ENCODE data around the gene ESAM.
A peak's percentile ranks its signal among the peaks of the same experiment; 100 is the strongest.

Gene ESAM

GRCh38 chr11:124717786-124718651 is 44.1 kb downstream of the ESAM start (continued):
- no peak for TF ChIP-seq ZNF175 (tag by site-specific recombination; IDR thresholded peaks at IDR 0.05)
- TF ChIP-seq ZNF174 (tag by site-specific recombination; IDR thresholded peaks at IDR 0.05): no peak
- TF ChIP-seq ZNF76 (tag by site-specific recombination; IDR thresholded peaks at IDR 0.05; ENCODE audit: borderline replicate concordance, low read depth): peak; percentile 35; the same call in 1 of the 2 replicates
- no peak for TF ChIP-seq ZNF292 (tag by site-specific recombination; IDR thresholded peaks at IDR 0.05; ENCODE audit: borderline replicate concordance, low read depth)
- no peak for TF ChIP-seq ZNF133 (tag by site-specific recombination; IDR thresholded peaks at IDR 0.05)
- no peak for TF ChIP-seq ZNF530 (tag by site-specific recombination; IDR thresholded peaks at IDR 0.05; ENCODE audit: low read depth)
- peak; percentile 89 for TF ChIP-seq KLF17 (tag by site-specific recombination; IDR thresholded peaks at IDR 0.05)
- no peak for TF ChIP-seq ZNF555 (tag by site-specific recombination; conservative IDR thresholded peaks at IDR 0.05)
- TF ChIP-seq ZNF169 (tag by site-specific recombination; IDR thresholded peaks at IDR 0.05): no peak
- peak; percentile 91 for TF ChIP-seq GLIS1 (tag by site-specific recombination; IDR thresholded peaks at IDR 0.05)
- TF ChIP-seq ZNF391 (tag by site-specific recombination; IDR thresholded peaks at IDR 0.05; ENCODE audit: borderline replicate concordance, low read depth): no peak
- no peak for TF ChIP-seq ATF2 (tag by site-specific recombination; IDR thresholded peaks at IDR 0.05; ENCODE audit: low read depth)
- peak; percentile 38; the same call in 1 of the 2 replicates for TF ChIP-seq ZBTB20 (tag by site-specific recombination; IDR thresholded peaks at IDR 0.05)
- no peak for TF ChIP-seq BCL6B (tag by site-specific recombination; IDR thresholded peaks at IDR 0.05)
- no peak for TF ChIP-seq HOXA7 (CRISPR knock-in tag; IDR thresholded peaks at IDR 0.05; ENCODE audit: borderline replicate concordance)
- no peak for TF ChIP-seq INSM2 (tag by site-specific recombination; IDR thresholded peaks at IDR 0.05)
- TF ChIP-seq ZSCAN23 (tag by site-specific recombination; IDR thresholded peaks at IDR 0.05): no peak
- TF ChIP-seq ZNF24 (tag by site-specific recombination; IDR thresholded peaks at IDR 0.05): no peak
- peak; percentile 30; the same call in 1 of the 2 replicates for TF ChIP-seq KLF1 (tag by site-specific recombination; IDR thresholded peaks at IDR 0.05)
- no peak for TF ChIP-seq MEIS1 (CRISPR knock-in tag; IDR thresholded peaks at IDR 0.05; ENCODE audit: borderline replicate concordance)
- no peak for TF ChIP-seq ZFP3 (tag by site-specific recombination; IDR thresholded peaks at IDR 0.05; ENCODE audit: low read depth)
- TF ChIP-seq ZNF639 (tag by site-specific recombination; IDR thresholded peaks at IDR 0.05): peak; percentile 36; the same call in 1 of the 2 replicates
- peak; percentile 89 for TF ChIP-seq SP7 (tag by site-specific recombination; IDR thresholded peaks at IDR 0.05)
- no peak for TF ChIP-seq ZNF623 (tag by site-specific recombination; IDR thresholded peaks at IDR 0.05)
- TF ChIP-seq TRIM28 (IDR thresholded peaks at IDR 0.05; ENCODE audit: borderline replicate concordance, low read length): 0 out of 2 replicates have a peak, but pooled peaks have one; percentile 19
- TF ChIP-seq SP3 (tag by site-specific recombination; IDR thresholded peaks at IDR 0.05): no peak
- peak; percentile 42; the same call in 1 of the 2 replicates for TF ChIP-seq BCL11B (tag by site-specific recombination; IDR thresholded peaks at IDR 0.05; ENCODE audit: low read depth)
- TF ChIP-seq GLI4 (tag by site-specific recombination; IDR thresholded peaks at IDR 0.05): no peak
- TF ChIP-seq KLF16 (tag by site-specific recombination; IDR thresholded peaks at IDR 0.05): no peak
- no peak for TF ChIP-seq CTCF (tag by site-specific recombination; IDR thresholded peaks at IDR 0.05)
- no peak for TF ChIP-seq ZNF544 (tag by site-specific recombination; IDR thresholded peaks at IDR 0.05)
